ENCODE data around the gene UBAP1L. TPM values are rescaled to one million over a fixed set of nuclear protein-coding genes. Genes with fewer than 3 reads are reported as not detected.

The UBAP1L gene
- total and polyA plus RNA-seq, 10 donors, result 2.5 to 11.2 (median 7.0) TPM

DNA sequence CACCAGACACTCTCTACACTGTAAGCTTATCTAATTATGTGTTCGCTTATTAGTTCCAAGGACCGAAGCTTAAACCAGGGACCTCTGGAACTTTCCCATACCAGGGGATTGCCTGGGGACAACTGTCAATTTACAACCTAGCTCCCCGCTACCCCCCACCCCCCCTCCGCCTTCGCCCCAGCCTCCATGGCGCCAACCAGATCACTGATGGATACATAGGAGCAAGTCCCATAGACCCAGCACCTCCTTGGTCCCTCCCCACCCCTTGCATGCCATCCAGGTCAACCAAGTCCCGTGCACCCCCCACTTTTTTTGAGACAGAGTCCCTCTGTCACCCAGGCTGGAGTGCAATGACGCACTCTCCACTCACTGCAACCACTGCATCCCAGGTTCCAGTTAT, 19.5 kb upstream of the UBAP1L start:
- Histone ChIP-seq H3K27me3 (replicated peaks in 1 of 7) (no peaks in the 10 kb centered on the region), H3K27ac (no peak overlapping the region), H3K4me1 (peaks cover 4 to 43% (median 35%) of the 10 kb centered on the region in 6 donors), H3K9me3 (peaks cover 0 to 17% (median 15%) of the 10 kb centered on the region in 8 donors), H3K36me3 (peaks cover 0 to 20% (median 5%) of the 10 kb centered on the region in 6 donors), H3K4me3 (peak overlapping the region in 2 of 8 donors; percentile 85 to 93)
- TF ChIP-seq, protein P1, sequence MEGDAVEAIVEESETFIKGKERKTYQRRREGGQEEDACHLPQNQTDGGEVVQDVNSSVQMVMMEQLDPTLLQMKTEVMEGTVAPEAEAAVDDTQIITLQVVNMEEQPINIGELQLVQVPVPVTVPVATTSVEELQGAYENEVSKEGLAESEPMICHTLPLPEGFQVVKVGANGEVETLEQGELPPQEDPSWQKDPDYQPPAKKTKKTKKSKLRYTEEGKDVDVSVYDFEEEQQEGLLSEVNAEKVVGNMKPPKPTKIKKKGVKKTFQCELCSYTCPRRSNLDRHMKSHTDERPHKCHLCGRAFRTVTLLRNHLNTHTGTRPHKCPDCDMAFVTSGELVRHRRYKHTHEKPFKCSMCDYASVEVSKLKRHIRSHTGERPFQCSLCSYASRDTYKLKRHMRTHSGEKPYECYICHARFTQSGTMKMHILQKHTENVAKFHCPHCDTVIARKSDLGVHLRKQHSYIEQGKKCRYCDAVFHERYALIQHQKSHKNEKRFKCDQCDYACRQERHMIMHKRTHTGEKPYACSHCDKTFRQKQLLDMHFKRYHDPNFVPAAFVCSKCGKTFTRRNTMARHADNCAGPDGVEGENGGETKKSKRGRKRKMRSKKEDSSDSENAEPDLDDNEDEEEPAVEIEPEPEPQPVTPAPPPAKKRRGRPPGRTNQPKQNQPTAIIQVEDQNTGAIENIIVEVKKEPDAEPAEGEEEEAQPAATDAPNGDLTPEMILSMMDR (IDR thresholded peaks at IDR 0.05 in 8 of 11, conservative IDR thresholded peaks at IDR 0.05 in 3 of 11), result no peak
- TF ChIP-seq POLR2AphosphoS5 (IDR thresholded peaks at IDR 0.05) (no peak), POLR2A (IDR thresholded peaks at IDR 0.05) (no peak)
- no peak for DNase-seq
- WGBS, 5 donors, result 93 to 98% (median 96%) methylated on average over 8 of the region's 8 CpGs
- intact Hi-C loops (cut with DNase I; ENCODE audit: low total_unique reads), result no loop called here

DNA sequence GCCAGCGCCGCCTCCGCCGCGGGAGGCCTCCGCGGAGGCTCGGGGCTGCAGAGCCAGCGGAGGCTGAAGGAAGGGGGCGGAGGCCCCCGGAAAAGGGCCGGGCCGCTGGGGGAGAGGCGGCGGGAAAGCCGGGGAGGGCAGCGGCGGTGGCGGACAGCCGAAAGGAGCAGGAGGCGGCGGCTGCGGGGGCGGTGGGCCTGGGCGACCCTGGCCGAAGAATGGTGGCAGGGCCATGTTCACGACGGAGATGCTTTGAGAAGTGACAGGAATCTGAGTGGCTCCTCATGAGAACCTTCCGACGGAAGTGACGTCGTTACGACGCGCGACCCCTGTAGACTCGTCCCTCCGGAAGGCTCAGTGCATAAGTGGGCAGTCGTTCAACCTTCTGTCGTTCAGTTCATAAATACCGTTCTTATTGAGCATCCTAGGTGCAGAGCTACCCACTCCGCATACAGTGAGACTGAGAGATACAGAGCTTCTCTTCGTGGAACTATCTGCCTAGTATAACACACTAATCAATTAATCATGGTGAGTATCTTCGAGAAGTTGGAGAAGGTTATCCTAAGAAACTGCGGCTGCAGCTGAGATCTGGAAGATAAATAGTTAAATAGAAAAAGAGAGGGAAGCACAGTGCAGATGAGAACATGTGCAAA, 18.7 kb upstream of the UBAP1L start, which contains the start of gene PDCD7:
Gene PDCD7 (minus strand): TSS at position 261 of the 653 bp plus-strand sequence. CDS start 27 bp downstream, at position 234.
- intact Hi-C loops (cut with DNase I; ENCODE audit: low total_unique reads), result no loop called here
- H3K27ac ChIP-seq, result peak within 1 kb of the TSS; percentile 83 to 94 (median 90)
- peak; percentile 96 for DNase-seq
- WGBS, 5 donors, result 1 to 2% (median 1%) methylated on average over 34 to 45 of the region's 45 CpGs
- peaks cover 0 to 28% (median 14%) of the 10 kb centered on the region in 6 donors for H3K36me3 ChIP-seq
- H3K4me3 ChIP-seq, result peak within 1 kb of the TSS; percentile 61 to 96 (median 86)
- peak; percentile 88 to 94 (median 89) for TF ChIP-seq POLR2AphosphoS5 (IDR thresholded peaks at IDR 0.05)
- TF ChIP-seq, protein P1 (IDR thresholded peaks at IDR 0.05 in 8 of 11, conservative IDR thresholded peaks at IDR 0.05 in 3 of 11), result no peak
- TF ChIP-seq POLR2A (IDR thresholded peaks at IDR 0.05), result peak in 2 of 3 donors; percentile 27 to 45
- H3K27me3 ChIP-seq (replicated peaks in 1 of 7), result no peaks in the 10 kb centered on the region
- H3K4me1 ChIP-seq, result peaks cover 4 to 52% (median 35%) of the 10 kb centered on the region in 6 donors
- peaks cover 0 to 17% (median 15%) of the 10 kb centered on the region in 8 donors for H3K9me3 ChIP-seq

DNA sequence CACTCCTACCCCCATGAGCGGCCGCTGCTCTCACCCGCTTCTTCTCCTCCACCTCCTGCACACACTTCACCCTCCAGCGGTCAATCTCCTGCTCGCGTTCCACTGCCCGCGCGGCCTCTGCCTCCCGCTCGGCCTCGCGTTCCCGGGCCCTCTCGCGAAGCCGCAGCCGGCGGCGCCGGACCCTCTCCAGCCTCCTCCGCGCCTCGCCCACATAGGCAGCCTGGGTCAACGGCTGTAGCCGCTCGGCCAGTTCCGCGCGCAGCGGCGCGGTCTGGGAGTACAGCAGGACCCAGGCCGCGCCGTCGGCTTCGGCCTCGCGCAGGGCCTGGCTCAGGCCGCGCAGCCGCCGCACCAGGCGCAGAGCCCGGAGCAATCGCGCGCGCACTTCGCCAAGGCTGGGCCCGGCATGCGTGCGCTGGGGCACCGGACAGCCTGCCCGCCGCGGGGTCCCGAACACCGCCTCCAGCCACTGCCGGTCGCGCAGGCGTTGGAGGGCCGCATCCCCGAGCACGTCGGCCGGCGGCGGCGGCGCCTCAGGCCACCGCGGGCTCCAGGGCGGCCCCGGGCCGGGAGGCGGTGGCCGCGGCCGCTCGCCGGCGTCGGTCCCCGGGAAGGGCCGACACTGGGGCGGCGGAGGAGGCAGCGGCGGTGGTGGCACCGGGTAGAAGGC, 18.0 kb upstream of the UBAP1L start:
- H3K36me3 ChIP-seq, result peaks cover 0 to 35% (median 20%) of the 10 kb centered on the region in 6 donors
- peaks cover 4 to 53% (median 35%) of the 10 kb centered on the region in 6 donors for H3K4me1 ChIP-seq
- WGBS, 5 donors, result 0 to 1% (median 0%) methylated on average over 37 to 93 of the region's 93 CpGs
- intact Hi-C loops (cut with DNase I; ENCODE audit: low total_unique reads), result no loop called here
- H3K9me3 ChIP-seq, result peaks cover 0 to 17% (median 14%) of the 10 kb centered on the region in 8 donors
- DNase-seq, result peak; percentile 87
- no peaks in the 10 kb centered on the region for H3K27me3 ChIP-seq (replicated peaks in 1 of 7)
- TF ChIP-seq POLR2AphosphoS5 (IDR thresholded peaks at IDR 0.05) (peak in 1 of 3 donors; percentile 45), POLR2A (IDR thresholded peaks at IDR 0.05) (no peak)
- peak overlapping the region; percentile 61 to 96 (median 86) for H3K4me3 ChIP-seq
- peak overlapping the region; percentile 83 to 94 (median 90) for H3K27ac ChIP-seq

DNA sequence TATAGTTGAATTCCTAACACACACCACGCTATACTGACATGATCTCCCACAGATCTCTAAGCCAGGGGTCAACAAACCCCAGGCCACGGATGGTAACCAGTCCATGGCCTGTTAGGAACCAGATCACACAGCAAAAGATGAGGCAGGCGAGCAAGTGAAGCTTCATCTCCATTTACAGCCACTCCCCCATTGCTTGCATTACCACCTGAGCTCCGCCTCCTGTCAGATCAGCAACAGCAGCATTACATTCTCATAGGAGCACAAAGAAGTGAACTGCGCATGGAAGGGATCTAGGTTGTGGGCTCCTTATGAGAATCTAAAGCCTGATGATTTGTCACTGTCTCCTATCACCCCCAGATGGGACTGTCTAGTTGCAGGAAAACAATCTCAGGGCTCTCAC, 15.9 kb upstream of the UBAP1L start:
- no peak overlapping the region for H3K4me3 ChIP-seq
- no peaks in the 10 kb centered on the region for H3K9me3 ChIP-seq
- peaks cover 0 to 56% (median 37%) of the 10 kb centered on the region in 6 donors for H3K36me3 ChIP-seq
- H3K27ac ChIP-seq, result no peak overlapping the region
- no peak for DNase-seq
- H3K27me3 ChIP-seq (replicated peaks in 1 of 7), result no peaks in the 10 kb centered on the region
- WGBS, 5 donors, result 89 to 94% (median 91%) methylated on average over 5 of the region's 5 CpGs
- TF ChIP-seq POLR2A (IDR thresholded peaks at IDR 0.05) (no peak), POLR2AphosphoS5 (IDR thresholded peaks at IDR 0.05) (no peak)
- TF ChIP-seq, protein P1 (IDR thresholded peaks at IDR 0.05 in 8 of 11, conservative IDR thresholded peaks at IDR 0.05 in 3 of 11), result no peak
- H3K4me1 ChIP-seq, result peaks cover 4 to 53% (median 35%) of the 10 kb centered on the region in 6 donors
- intact Hi-C loops (cut with DNase I; ENCODE audit: low total_unique reads), result no loop called here
